NCI-H345 treated with DMSO at 0.1 percent for 48 hours (cell line): ENCODE measurements around the gene POLDIP2.

Experiments
- DNase-seq: peaks from one replicate; lab custom pipeline; 2025; ENCODE audit not compliant: unreplicated experiment; lab: John Stamatoyannopoulos, UW

Gene POLDIP2

GRCh38 chr17:28367641-28368305 is 10.4 kb upstream of the POLDIP2 start:
- no peak for DNase-seq

- no peak for DNase-seq
These were observed 9.3 kb upstream of the POLDIP2 start for GRCh38 chr17:28366605-28367004.

GRCh38 chr17:28365487-28365886 is 8.2 kb upstream of the POLDIP2 start:
- DNase-seq, result no peak

GRCh38 chr17:28364665-28365363 is 7.5 kb upstream of the POLDIP2 start, which contains the start of gene SEBOX:
Gene SEBOX (minus strand): TSS chr17:28365199. CDS start chr17:28365151, 48 bp downstream.
- DNase-seq, result no peak

GRCh38 chr17:28363776-28364650 is 6.7 kb upstream of the POLDIP2 start:
- DNase-seq, result no peak

- no peak for DNase-seq
These were observed 5.9 kb upstream of the POLDIP2 start for GRCh38 chr17:28363186-28363585.

- no peak for DNase-seq
These were observed 522 bp upstream of the POLDIP2 start for GRCh38 chr17:28357901-28358197.

GRCh38 chr17:28350271-28350670 is 7.1 kb downstream of the POLDIP2 start:
- no peak for DNase-seq

- DNase-seq, result no peak
These were observed 8.3 kb downstream of the POLDIP2 start for GRCh38 chr17:28348979-28349378.

GRCh38 chr17:28347261-28347891 is 10.0 kb downstream of the POLDIP2 start:
- no peak for DNase-seq

- DNase-seq, result no peak
These were observed 10.5 kb downstream of the POLDIP2 start for GRCh38 chr17:28346746-28347246.

- DNase-seq, result no peak
These were observed 11.1 kb downstream of the POLDIP2 start for GRCh38 chr17:28346199-28346580.

GRCh38 chr17:28345419-28346198 is 11.7 kb downstream of the POLDIP2 start:
- DNase-seq, result no peak

- no peak for DNase-seq
These were observed 12.9 kb downstream of the POLDIP2 start for GRCh38 chr17:28344435-28344901.

GRCh38 chr17:28344011-28344410 is 13.3 kb downstream of the POLDIP2 start:
- DNase-seq, result no peak

- DNase-seq, result no peak
These were observed 13.8 kb downstream of the POLDIP2 start for GRCh38 chr17:28343491-28343932.

GRCh38 chr17:28342313-28342712 is 15.0 kb downstream of the POLDIP2 start:
- DNase-seq, result no peak

- DNase-seq, result no peak
These were observed 15.8 kb downstream of the POLDIP2 start for GRCh38 chr17:28341516-28341915.

GRCh38 chr17:28340374-28340773 is 17.0 kb downstream of the POLDIP2 start:
- DNase-seq, result no peak

GRCh38 chr17:28339431-28339830 is 17.9 kb downstream of the POLDIP2 start:
- no peak for DNase-seq
